Measurements from ENCODE around the gene AKNAD1.

AKNAD1 gene

DNA sequence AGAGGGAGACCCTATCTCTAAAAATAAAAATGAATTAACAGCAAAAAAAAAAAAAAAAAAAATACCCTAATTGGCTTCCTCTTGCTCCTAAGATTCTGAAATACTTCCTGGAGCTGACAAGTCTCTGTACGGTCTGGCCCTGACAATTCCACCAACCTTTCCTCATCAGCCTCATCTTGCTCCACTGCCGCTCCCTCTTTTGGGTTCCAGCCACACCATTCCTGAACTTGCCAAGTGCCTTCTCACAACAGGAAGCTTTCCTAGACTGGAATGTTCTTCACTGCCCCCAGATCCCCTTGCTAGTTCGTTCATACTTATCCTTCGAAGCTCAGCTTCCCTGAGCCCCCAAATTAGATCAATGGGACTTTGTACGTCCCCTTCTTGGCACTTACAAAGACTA, 37.0 kb downstream of the AKNAD1 start:
- Histone ChIP-seq H3K4me3 (ENCODE audit: low read length, poor library complexity, severe bottlenecking) (no peak overlapping the region), H3K4me2 (ENCODE audit: low read depth, low read length, poor library complexity, severe bottlenecking) (no peak overlapping the region), H3K9ac (ENCODE audit: low read depth, low read length, poor library complexity, severe bottlenecking) (no peak overlapping the region), H3K9me2 (replicated peaks; ENCODE audit: low read depth, low read length) (no peaks in the 10 kb centered on the region), H4K20me1 (ENCODE audit: insufficient read depth, low read length, poor library complexity, severe bottlenecking) (no peaks in the 10 kb centered on the region), H3K4me1 (ENCODE audit: insufficient read depth, low read length, poor library complexity, severe bottlenecking) (no peaks in the 10 kb centered on the region), H2AFZ (ENCODE audit: low read length) (no peak overlapping the region), H3K9me3 (ENCODE audit: insufficient read depth, low read depth, low read length) (no peaks in the 10 kb centered on the region), H3K36me3 (ENCODE audit: insufficient read depth, low read length) (no peaks in the 10 kb centered on the region), H3F3A (ENCODE audit: low read depth) (no peaks in the 10 kb centered on the region), H3K27me3 (ENCODE audit: insufficient read depth, low read length, poor library complexity, severe bottlenecking) (no peaks in the 10 kb centered on the region), H3K79me2 (ENCODE audit: insufficient read depth, low read length) (no peaks in the 10 kb centered on the region)
- TF ChIP-seq, protein P1, sequence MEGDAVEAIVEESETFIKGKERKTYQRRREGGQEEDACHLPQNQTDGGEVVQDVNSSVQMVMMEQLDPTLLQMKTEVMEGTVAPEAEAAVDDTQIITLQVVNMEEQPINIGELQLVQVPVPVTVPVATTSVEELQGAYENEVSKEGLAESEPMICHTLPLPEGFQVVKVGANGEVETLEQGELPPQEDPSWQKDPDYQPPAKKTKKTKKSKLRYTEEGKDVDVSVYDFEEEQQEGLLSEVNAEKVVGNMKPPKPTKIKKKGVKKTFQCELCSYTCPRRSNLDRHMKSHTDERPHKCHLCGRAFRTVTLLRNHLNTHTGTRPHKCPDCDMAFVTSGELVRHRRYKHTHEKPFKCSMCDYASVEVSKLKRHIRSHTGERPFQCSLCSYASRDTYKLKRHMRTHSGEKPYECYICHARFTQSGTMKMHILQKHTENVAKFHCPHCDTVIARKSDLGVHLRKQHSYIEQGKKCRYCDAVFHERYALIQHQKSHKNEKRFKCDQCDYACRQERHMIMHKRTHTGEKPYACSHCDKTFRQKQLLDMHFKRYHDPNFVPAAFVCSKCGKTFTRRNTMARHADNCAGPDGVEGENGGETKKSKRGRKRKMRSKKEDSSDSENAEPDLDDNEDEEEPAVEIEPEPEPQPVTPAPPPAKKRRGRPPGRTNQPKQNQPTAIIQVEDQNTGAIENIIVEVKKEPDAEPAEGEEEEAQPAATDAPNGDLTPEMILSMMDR (conservative IDR thresholded peaks at IDR 0.05; ENCODE audit: low read length): no peak
- no peak for TF ChIP-seq EZH2phosphoT487 (IDR thresholded peaks at IDR 0.05; ENCODE audit: borderline replicate concordance)

DNA sequence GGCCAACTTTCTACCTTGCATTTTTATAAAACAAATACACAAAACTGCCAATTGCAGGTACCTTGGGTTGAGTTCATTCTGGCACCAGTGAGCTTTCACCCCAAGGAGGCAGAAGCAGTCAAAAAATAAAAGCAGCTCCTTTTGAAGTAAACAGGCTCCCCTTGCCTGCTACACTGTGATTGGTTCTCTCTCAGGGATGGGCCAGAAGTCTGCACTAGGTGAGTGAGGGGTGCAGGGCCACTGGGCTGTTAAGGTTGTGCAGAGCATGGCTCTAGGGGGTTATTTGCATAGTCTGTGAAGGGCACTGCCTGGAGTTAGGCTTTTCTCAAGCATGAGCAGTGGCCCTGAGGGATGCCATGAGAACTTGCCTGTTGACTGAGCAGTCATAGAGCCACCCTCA, 39.1 kb downstream of the AKNAD1 start:
- Histone ChIP-seq H3K4me1 (ENCODE audit: insufficient read depth, low read length, poor library complexity, severe bottlenecking) (no peaks in the 10 kb centered on the region), H3K27me3 (ENCODE audit: insufficient read depth, low read length, poor library complexity, severe bottlenecking) (no peaks in the 10 kb centered on the region), H3K9me3 (ENCODE audit: insufficient read depth, low read depth, low read length) (no peaks in the 10 kb centered on the region), H2AFZ (ENCODE audit: low read length) (no peak overlapping the region), H3K79me2 (ENCODE audit: insufficient read depth, low read length) (no peaks in the 10 kb centered on the region), H3K4me2 (ENCODE audit: low read depth, low read length, poor library complexity, severe bottlenecking) (no peak overlapping the region), H3K9me2 (replicated peaks; ENCODE audit: low read depth, low read length) (no peaks in the 10 kb centered on the region), H3F3A (ENCODE audit: low read depth) (no peaks in the 10 kb centered on the region), H4K20me1 (ENCODE audit: insufficient read depth, low read length, poor library complexity, severe bottlenecking) (no peaks in the 10 kb centered on the region), H3K9ac (ENCODE audit: low read depth, low read length, poor library complexity, severe bottlenecking) (no peak overlapping the region), H3K4me3 (ENCODE audit: low read length, poor library complexity, severe bottlenecking) (no peak overlapping the region), H3K36me3 (ENCODE audit: insufficient read depth, low read length) (no peaks in the 10 kb centered on the region)
- TF ChIP-seq EZH2phosphoT487 (IDR thresholded peaks at IDR 0.05; ENCODE audit: borderline replicate concordance): no peak
- TF ChIP-seq, protein P1 (conservative IDR thresholded peaks at IDR 0.05; ENCODE audit: low read length): no peak

DNA sequence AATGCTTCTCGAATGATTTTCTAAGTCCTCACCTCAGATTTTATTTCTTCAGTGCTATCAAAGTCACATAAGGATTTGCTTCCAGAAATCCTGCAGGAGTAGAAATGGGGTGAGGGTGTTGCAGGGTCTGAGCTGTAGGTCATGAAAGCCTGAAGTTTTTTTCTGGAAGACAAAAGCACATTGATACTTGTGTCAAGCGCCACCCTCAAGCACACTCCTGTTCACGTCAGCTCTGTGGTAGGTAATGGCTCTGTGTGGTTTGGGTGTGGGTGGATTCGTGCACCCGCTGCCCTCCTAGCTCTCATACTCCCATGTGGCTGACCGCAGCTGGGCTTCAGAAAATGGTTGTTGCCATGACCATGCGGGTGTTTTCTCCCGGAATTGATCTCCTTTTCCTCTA, 39.9 kb downstream of the AKNAD1 start:
- Histone ChIP-seq H3K4me3 (ENCODE audit: low read length, poor library complexity, severe bottlenecking) (no peak overlapping the region), H3K79me2 (ENCODE audit: insufficient read depth, low read length) (no peaks in the 10 kb centered on the region), H3K9ac (ENCODE audit: low read depth, low read length, poor library complexity, severe bottlenecking) (no peak overlapping the region), H3K9me3 (ENCODE audit: insufficient read depth, low read depth, low read length) (no peaks in the 10 kb centered on the region), H3K27me3 (ENCODE audit: insufficient read depth, low read length, poor library complexity, severe bottlenecking) (no peaks in the 10 kb centered on the region), H3K9me2 (replicated peaks; ENCODE audit: low read depth, low read length) (no peaks in the 10 kb centered on the region), H2AFZ (ENCODE audit: low read length) (no peak overlapping the region), H3K4me1 (ENCODE audit: insufficient read depth, low read length, poor library complexity, severe bottlenecking) (no peaks in the 10 kb centered on the region), H3K4me2 (ENCODE audit: low read depth, low read length, poor library complexity, severe bottlenecking) (no peak overlapping the region), H3F3A (ENCODE audit: low read depth) (no peaks in the 10 kb centered on the region), H3K36me3 (ENCODE audit: insufficient read depth, low read length) (no peaks in the 10 kb centered on the region), H4K20me1 (ENCODE audit: insufficient read depth, low read length, poor library complexity, severe bottlenecking) (no peaks in the 10 kb centered on the region)
- no peak for TF ChIP-seq EZH2phosphoT487 (IDR thresholded peaks at IDR 0.05; ENCODE audit: borderline replicate concordance)
- TF ChIP-seq, protein P1 (conservative IDR thresholded peaks at IDR 0.05; ENCODE audit: low read length): no peak
